Endothelial cell of umbilical vein (primary cell): ENCODE data around the gene POLD3.

Experiments used
- CTCF ChIP-seq, 2 donors: IDR thresholded peaks; 1 replicate in 1 of 2; 2 replicates in 1 of 2; pipeline ENCODE4 v1.5.1; 2011; ENCODE audit warnings: low read length in 2 of 2, mild to moderate bottlenecking in 2 of 2, moderate library complexity in 2 of 2, control low read depth in 1 of 2, inconsistent platforms in 1 of 2, low read depth in 1 of 2; ENCODE audit not compliant: insufficient read depth in 1 of 2; ENCODE audit errors: extremely low read depth in 1 of 2
- EZH2 ChIP-seq: IDR thresholded peaks from 2 replicates; pipeline ENCODE4 v1.6.1; 2012; ENCODE audit warnings: borderline replicate concordance, low read depth, mild to moderate bottlenecking, moderate library complexity, low read length, inconsistent platforms; ENCODE audit not compliant: severe bottlenecking
- FOS ChIP-seq: IDR thresholded peaks from 2 replicates; pipeline ENCODE4 v1.6.1; 2011; ENCODE audit warnings: mild to moderate bottlenecking, low read length, moderate library complexity, borderline replicate concordance; ENCODE audit not compliant: insufficient read depth
- JUN ChIP-seq: IDR thresholded peaks from 2 replicates; pipeline ENCODE4 v1.6.1; 2011; ENCODE audit warnings: borderline replicate concordance, low read depth; ENCODE audit not compliant: insufficient read length, insufficient read depth
- MYC ChIP-seq: IDR thresholded peaks from one replicate; pipeline ENCODE4 v1.6.1; 2011; ENCODE audit warnings: mild to moderate bottlenecking, low read depth, low read length
- POLR2A ChIP-seq: IDR thresholded peaks from 2 replicates; pipeline ENCODE4 v1.6.1; 2012; ENCODE audit warnings: low read depth, mild to moderate bottlenecking, control low read depth, low read length
- POLR2AphosphoS5 ChIP-seq: IDR thresholded peaks from 2 replicates; pipeline ENCODE4 v1.6.1; 2012; ENCODE audit warnings: low read depth, mild to moderate bottlenecking, control low read depth, low read length, moderate library complexity; ENCODE audit not compliant: insufficient read depth

GRCh38 chr11:74672956-74673692 is 80.7 kb downstream of the POLD3 start:
- TF ChIP-seq CTCF (IDR thresholded peaks at IDR 0.05; ENCODE audit: extremely low read depth in 1 of 2, insufficient read depth in 1 of 2, low read depth in 1 of 2, low read length in 2 of 2), result no peak
- no peak for TF ChIP-seq POLR2AphosphoS5
- no peak for TF ChIP-seq POLR2A
- TF ChIP-seq EZH2, result no peak
- TF ChIP-seq JUN, result no peak
- TF ChIP-seq FOS, result no peak
- TF ChIP-seq MYC, result no peak
